ENCODE data around the gene FAHD2A. TPM values are rescaled to one million over a fixed set of nuclear protein-coding genes. Genes with fewer than 3 reads are reported as not detected.

Gene FAHD2A
- 40.3 and 40.4 TPM in 2 replicates for total RNA-seq
- long read RNA-seq, full-length matches to known transcripts: 92 of 132 reads
- long read RNA-seq, partial matches to known transcripts: 7 of 132 reads
- long read RNA-seq, other reads (novel, unspliced or antisense): 33 of 132 reads

- peak; percentile 97 for DNase-seq (ENCODE audit: extremely low spot score, unreplicated experiment)
- H3K36me3 Mint-ChIP-seq (ENCODE audit: unreplicated experiment): no peaks in the 10 kb centered on the region
- H3K4me1 Mint-ChIP-seq (ENCODE audit: unreplicated experiment): peaks cover 28% of the 10 kb centered on the region
- H3K27ac Mint-ChIP-seq (ENCODE audit: unreplicated experiment): peak within 1 kb of the TSS; percentile 97
- no peak for TF ChIP-seq CTCF (IDR thresholded peaks at IDR 0.05)
- H3K4me3 Mint-ChIP-seq (ENCODE audit: unreplicated experiment): peak within 1 kb of the TSS; percentile 99
- H3K9me3 Mint-ChIP-seq (ENCODE audit: unreplicated experiment): no peaks in the 10 kb centered on the region
- no peaks in the 10 kb centered on the region for H3K27me3 Mint-ChIP-seq (ENCODE audit: unreplicated experiment)
Observed at GRCh38 chr2:95402370-95403203, at the start of gene FAHD2A. FAHD2A (plus strand) TSS chr2:95402708; CDS start chr2:95405559, 2,851 bp downstream.

DNA sequence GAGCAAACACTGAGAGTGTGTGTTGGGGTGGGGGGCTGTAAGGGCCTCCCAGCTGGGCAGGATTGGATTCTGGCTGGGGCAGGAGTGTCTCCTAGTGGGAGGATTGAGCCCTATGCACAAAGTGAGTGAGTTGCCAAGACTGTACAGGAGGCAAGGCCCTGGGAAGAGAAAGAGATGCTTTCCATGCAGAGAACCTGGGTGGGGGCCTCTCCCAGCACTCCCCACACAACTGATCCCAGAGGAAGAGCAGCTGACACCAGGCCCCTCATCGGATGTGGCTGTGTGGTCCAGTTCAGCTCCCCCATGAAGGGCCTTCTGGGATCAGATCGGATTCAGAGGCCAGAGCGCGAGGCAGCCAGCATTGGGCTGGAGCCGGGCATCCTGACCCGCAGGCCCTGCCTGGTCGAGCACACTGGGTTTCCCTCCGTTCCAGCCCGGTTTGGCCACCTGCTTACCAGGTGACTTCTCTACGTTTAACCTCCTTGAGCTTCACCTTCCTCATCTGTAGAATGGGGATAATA, 49.4 kb upstream of the FAHD2A start:
- H3K27me3 Mint-ChIP-seq (ENCODE audit: unreplicated experiment): peaks cover 3% of the 10 kb centered on the region
- H3K4me1 Mint-ChIP-seq (ENCODE audit: unreplicated experiment): no peaks in the 10 kb centered on the region
- no peak for TF ChIP-seq CTCF (IDR thresholded peaks at IDR 0.05)
- no peak overlapping the region for H3K27ac Mint-ChIP-seq (ENCODE audit: unreplicated experiment)
- no peak overlapping the region for H3K4me3 Mint-ChIP-seq (ENCODE audit: unreplicated experiment)
- H3K36me3 Mint-ChIP-seq (ENCODE audit: unreplicated experiment): no peaks in the 10 kb centered on the region
- peaks cover 5% of the 10 kb centered on the region for H3K9me3 Mint-ChIP-seq (ENCODE audit: unreplicated experiment)
- peak; percentile 73 for DNase-seq (ENCODE audit: extremely low spot score, unreplicated experiment)

DNA sequence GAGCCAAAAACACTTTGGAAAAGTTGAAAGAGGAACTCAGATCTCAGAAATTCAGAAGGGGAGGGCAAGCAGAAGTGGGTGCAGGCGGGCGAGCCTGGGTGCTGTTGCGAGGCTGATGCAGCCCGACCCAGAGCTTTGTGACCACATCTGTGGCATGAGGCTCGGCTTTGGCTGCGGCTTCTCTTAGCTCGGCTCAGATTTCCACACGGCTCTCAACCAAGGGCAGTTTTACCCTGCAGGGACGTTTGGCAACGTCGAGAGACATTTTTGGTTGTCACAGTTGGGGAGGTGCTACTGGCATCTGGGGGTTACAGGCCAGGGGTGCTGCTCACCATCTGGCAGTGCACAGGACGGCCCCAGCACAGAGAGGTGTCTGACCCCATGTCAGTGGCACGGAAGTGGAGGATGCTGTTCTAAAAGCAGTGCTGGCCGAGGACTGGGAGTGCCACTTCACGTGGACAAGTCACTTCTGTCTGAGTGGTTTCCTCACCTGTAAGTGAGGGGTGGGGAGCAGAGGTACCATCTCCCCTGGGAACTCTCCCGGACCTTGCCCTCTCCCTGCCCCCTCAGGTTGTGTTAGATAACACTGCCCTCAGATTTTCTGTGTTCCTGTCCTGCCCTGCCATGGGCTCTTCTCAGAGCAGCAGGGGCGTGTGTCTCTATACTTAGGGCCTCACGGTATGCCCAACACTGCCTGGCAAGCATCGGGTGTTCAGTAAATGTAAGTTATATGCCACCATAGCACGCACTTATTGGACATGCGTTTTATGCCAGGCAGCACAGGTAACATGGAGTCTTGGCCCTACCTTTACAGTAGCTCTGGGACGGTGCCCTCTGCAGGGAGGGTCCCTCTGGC, 48.7 kb upstream of the FAHD2A start:
- no peak overlapping the region for H3K4me3 Mint-ChIP-seq (ENCODE audit: unreplicated experiment)
- H3K27ac Mint-ChIP-seq (ENCODE audit: unreplicated experiment): no peak overlapping the region
- DNase-seq (ENCODE audit: extremely low spot score, unreplicated experiment): peak; percentile 68
- peaks cover 5% of the 10 kb centered on the region for H3K9me3 Mint-ChIP-seq (ENCODE audit: unreplicated experiment)
- H3K4me1 Mint-ChIP-seq (ENCODE audit: unreplicated experiment): peaks cover under 1% of the 10 kb centered on the region
- peaks cover 3% of the 10 kb centered on the region for H3K27me3 Mint-ChIP-seq (ENCODE audit: unreplicated experiment)
- no peak for TF ChIP-seq CTCF (IDR thresholded peaks at IDR 0.05)
- no peaks in the 10 kb centered on the region for H3K36me3 Mint-ChIP-seq (ENCODE audit: unreplicated experiment)

GRCh38 chr2:95354469-95354901, 48.0 kb upstream of the FAHD2A start:
- TF ChIP-seq CTCF (IDR thresholded peaks at IDR 0.05): no peak
- no peak overlapping the region for H3K4me3 Mint-ChIP-seq (ENCODE audit: unreplicated experiment)
- H3K4me1 Mint-ChIP-seq (ENCODE audit: unreplicated experiment): peaks cover 4% of the 10 kb centered on the region
- no peak overlapping the region for H3K27ac Mint-ChIP-seq (ENCODE audit: unreplicated experiment)
- peaks cover 1% of the 10 kb centered on the region for H3K27me3 Mint-ChIP-seq (ENCODE audit: unreplicated experiment)
- H3K9me3 Mint-ChIP-seq (ENCODE audit: unreplicated experiment): peaks cover 5% of the 10 kb centered on the region
- peak; percentile 78 for DNase-seq (ENCODE audit: extremely low spot score, unreplicated experiment)
- no peaks in the 10 kb centered on the region for H3K36me3 Mint-ChIP-seq (ENCODE audit: unreplicated experiment)

All from osteocyte (in vitro differentiated cells).